Liver (tissue), 3 donors: ENCODE results near the gene CDH13.

Experiments
- CTCF ChIP-seq: fragments of 150-350 bp; IDR thresholded peaks from 2 replicates; pipeline ENCODE4 v1.5.1; 2017; ENCODE audit warnings: improper control_type of control experiment, low read depth, low read length; ENCODE audit not compliant: missing input control
- JUND ChIP-seq, 2 donors: IDR thresholded peaks; 2 replicates each; pipeline ENCODE4 v1.6.1; 2016; ENCODE audit warnings: antibody characterized with exemption in 2 of 2
- donor health status: healthy.
- donor health status: healthy.

- TF ChIP-seq JUND (IDR thresholded peaks at IDR 0.05) (no peak), CTCF (no peak)
Measured at GRCh38 chr16:82586130-82586529, 40.6 kb upstream of the CDH13 start.
